HG03460 (cell line): ENCODE results near the gene POLR2F.

Source experiments
- ATAC-seq: cut with Tn5 transposase; IDR thresholded peaks from one replicate; pipeline ENCODE4 v1.9.1; 2021; ENCODE audit not compliant: unreplicated experiment

POLR2F gene

DNA sequence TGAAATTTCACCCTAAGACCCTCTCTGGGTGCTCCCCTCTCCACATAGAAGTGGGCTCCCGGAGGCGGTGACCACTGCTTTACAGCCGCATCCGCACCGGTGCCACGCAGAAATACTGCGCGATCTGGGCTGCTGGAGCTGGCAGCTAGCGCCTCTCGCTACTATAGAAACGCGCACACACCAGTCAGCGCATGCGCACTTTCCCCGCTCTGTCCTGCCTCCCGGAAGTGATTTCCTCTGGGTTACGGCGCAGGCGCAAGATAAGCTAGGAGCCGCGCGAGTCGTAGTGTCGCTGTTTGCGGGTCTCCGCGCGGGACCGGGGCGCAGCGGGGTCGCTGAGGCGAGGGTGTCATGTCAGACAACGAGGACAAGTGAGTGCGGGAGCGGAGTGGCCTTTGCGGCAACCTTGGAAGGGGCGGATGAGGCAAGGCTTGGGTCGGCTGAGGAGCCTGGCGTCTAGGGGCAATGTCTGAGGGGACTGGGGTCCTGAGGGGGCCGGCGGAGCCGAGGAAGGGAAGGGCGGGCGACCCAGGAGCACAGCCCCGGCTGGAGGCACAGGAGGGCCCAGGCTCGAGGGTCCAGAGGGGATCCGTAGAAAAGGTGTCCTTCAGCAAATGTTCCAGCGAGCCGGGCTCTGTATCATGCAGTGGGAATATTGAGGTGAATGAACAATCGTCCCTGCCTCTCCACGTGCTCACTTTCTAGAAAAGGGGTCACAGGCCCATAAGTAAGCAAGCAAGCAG lies at the start of gene POLR2F, which contains the start of gene C22orf23:
POLR2F (plus strand) TSS at position 263 of the 743 bp plus-strand sequence; CDS start at position 352, 89 bp downstream.
C22orf23 (minus strand) TSS at position 165 of the 743 bp plus-strand sequence. CDS start 452 bp downstream, outside the sequence.
- peak; percentile 81 for ATAC-seq

DNA sequence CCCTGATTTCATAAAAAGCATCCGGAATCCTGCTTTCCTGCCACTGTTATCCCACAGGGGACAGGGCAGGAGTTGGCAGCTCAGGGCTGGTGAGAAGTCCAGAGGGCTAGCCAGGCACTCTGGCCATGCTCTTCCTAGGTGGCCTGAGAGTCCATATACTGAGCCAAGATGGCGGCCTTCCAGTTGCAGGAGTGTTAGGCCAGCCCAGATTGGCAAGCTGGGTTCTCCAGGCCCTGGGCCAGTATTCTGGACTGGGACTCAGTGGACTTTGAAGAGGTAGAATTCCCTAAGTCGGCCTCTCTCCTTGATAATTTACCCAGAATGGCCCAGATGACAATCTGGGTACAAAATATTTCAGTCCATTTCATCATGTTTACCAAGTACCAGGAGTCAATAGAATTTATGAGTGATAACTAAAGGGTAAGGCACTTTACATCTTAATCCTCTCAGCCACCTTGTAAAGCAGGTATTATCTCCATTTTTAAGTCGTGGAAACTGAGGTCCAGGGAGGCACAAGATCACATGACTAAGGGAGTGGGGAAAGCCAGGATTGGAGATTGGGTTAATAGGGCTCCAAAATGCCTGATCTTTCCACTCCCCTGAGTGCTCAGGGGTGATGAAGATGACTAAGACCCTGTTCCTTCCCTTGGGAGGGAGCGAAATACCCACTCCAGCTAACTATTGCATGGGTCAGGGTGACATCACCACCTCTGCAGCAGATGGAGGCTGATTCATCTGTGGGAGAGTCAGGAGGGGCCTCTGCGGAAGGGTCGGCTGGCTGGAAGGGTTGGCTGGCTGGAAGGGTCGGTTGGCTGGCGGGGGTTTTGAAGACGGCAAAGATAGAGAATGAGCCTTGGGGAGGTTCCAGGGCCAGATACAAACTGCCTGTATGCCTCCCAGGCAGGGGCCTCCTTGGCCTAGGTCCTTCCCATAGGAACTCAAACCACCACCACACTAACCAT lies 48.6 kb upstream of the POLR2F start:
- ATAC-seq = no peak

DNA sequence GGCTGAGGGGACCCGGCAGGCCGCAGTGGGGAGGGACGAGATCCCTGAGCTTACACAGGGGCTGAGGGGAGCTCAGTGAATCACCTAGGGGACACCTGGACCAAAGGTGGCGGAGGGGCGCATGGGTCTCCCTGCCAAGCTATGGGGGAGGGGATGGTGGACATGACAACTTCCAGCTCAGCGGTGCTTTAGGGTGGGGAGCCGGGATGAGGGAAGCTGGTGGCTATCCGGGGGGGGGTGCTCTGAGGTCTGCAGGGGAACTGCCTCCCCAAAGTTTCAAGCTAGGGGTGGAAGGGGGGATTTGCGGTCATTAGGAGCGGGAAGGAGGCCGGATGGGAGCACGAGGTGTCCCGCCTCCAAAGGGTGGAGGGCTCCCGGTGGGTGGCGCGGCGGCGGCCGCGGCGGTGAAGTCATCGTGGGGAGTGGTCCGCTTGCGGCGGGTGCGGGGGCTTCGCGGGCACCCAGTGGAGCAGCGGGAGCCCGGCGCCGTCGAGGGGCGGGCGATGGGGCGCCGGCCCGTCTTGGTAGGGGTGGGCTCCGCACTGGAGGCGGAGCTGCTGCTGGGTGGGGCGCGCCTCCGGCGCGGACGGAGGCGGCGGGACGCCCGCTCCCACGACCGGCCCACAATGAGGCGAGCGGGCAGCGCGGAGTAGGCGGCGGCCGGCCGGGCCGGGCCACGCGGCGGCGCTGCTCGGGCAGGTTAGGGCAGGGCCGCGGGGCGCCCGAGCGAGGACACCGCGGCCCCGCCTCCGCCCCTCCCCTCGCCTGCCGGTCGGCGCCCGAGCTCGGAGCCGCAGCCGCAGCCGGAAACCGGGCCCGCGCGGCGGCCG lies 47.8 kb upstream of the POLR2F start, which contains the start of gene MICALL1:
MICALL1 (plus strand) TSS at position 764 of the 830 bp plus-strand sequence. CDS start 126 bp downstream, outside the sequence.
- ATAC-seq = peak; percentile 73

DNA sequence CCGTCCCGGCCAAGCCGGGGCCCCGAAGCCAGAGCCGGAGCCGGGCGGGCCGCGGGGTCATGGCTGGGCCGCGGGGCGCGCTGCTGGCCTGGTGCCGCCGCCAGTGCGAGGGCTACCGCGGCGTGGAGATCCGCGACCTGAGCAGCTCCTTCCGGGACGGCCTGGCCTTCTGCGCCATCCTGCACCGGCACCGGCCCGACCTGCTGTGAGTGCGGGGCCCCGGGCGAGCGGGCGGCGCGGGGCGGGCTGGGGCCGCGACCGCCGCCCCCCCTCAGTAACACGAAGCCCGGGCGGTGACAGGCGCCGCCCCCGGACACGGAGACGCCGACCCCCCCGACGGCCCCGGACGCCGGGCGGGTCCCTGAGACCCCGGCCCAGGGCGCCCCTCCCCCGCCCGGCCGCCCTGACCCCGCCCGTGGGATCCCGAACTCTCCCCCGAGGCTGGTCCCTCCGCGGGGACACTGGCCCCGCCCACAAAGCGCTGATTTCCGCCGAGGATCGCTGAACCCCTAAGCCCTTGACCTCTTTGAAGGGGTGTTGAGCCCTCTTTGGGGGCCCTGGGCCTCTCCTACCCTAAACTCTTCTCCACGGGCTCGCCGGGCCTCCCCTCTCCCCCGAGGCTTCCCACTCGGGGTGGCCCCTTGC lies 47.0 kb upstream of the POLR2F start:
- no peak for ATAC-seq

DNA sequence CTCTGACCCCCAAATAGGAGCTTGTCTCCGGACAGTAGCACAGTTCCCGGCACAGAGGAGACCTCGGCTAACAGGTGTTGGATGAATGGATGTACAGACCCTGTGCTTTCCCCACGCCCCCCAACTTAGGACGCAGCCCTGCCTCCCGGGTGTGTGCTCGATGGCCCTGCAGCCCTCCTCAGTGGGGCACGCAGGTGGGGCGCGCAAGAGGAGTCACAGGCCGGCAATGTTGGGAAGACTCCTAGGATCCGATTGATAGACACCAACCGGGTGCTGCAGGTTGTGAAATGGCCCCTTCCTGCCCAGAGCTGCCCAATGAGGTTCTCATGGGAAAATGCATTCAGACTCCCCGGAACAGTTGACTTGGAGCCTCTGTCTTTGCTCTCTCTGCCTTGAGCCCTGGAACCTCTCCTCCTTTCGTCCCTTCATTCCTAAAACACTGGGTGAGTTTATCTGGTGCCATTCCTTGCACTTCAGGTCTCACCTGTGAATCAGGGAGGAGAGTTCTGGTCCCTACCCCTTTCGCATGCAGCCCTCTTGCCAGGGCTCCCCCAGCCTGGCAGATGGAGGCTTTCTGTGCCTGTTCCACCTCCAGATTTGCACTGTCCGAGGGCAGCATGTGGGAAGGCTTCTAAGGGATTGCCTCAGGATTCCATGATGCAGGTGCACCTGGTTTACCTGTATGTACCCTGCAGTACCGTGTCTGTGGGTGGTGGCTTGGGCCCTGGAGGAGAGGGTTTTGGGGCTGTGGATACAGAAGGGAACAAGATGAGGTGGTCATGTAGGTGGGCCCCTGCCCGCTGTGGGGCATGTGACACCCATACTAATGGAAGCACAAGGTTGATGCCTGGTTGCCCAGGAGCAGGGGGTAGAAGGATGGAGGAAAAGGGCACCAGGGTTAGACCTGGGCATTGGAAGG lies 46.2 kb upstream of the POLR2F start:
- no peak for ATAC-seq

DNA sequence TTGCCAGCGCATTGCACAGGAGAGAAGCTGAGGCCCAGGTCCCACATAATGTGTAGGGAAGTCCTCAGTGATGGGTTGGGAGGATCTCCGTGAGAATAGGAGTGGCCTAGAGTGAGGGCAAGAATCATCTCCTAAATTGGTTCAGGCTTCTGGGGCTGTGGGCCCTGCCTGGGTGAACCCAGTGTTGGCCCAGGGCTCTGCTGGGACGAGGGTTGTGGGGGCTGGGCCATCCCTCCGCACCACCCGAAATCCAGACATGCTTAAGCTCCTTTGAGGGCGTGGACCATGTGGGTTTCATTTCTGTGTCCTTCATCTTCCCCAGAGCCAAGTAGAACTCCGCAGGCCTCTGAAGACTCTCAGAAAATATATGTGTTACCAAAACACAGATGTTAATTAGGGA lies 43.7 kb upstream of the POLR2F start:
- ATAC-seq = no peak

DNA sequence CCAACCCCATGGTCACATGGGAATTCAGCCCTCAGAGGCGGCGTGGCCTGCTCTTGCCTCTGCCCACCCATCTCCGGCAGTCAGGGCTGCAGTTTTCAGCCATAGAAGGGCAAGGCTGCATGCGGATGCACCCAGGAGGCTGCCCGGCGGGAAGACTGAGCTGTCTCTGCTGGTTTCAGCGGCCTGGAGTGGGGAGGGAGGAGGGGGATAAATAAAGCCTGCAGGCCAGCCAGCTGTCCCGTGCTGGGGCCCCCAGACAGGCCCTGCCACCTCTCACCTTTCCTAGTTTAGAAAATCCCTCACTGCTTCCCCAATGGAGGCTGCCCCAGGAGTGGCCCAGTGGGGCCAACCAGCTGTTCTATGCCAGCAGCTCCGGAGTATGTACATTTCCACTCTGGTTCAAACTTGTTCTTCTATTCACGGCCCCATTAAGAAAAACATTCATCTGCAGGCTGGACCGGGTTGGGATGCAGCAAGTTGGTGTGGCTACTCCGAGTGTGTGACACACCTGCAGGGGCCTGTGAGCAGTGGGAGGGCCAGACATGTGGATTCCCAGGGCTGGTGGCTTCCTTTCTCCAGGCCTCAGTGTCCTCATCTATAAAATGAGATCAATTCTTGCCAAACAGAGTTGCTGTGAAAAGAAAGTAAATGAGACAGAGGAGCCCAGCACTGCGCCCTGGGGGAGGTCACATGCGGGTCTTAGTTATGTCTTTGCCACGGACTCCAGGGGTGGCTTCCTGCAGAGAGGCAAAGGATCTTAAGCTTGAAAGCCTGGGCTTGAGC lies 42.4 kb upstream of the POLR2F start:
- no peak for ATAC-seq

DNA sequence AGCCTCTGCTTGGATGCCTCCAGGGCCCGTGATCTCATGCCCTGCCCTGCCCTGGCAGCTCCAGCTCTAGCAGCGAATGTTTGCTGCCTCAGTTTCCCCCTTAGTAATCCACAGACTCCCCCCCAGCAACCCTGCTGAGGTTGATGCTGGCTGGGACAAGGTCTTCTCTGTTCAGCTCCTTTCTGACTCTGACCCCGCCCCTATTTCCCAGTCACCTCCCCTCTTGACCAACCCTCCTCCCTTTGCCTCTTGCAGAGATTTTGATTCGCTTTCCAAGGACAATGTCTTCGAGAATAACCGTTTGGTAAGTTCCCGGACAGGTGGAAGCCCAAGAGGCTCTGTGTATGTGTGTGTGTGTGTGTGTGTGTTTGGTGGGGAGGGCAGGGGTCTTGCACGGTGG lies 41.8 kb upstream of the POLR2F start:
- ATAC-seq = no peak

DNA sequence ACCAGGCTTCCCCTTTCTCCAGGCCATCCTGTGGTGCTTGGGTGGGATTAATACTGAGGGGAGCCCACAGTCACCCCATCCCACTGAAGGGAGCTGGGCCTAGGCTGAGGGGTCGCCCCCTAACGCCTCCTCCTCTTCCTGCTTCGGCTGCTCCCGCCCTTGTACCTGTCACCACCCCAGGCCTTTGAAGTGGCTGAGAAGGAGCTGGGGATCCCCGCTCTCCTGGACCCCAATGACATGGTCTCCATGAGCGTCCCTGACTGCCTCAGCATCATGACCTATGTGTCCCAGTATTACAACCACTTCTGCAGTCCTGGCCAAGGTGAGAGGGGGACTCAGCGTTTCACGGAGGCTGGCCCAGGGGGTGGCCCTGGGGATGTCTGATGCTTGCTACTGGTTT lies 41.3 kb upstream of the POLR2F start:
- no peak for ATAC-seq

DNA sequence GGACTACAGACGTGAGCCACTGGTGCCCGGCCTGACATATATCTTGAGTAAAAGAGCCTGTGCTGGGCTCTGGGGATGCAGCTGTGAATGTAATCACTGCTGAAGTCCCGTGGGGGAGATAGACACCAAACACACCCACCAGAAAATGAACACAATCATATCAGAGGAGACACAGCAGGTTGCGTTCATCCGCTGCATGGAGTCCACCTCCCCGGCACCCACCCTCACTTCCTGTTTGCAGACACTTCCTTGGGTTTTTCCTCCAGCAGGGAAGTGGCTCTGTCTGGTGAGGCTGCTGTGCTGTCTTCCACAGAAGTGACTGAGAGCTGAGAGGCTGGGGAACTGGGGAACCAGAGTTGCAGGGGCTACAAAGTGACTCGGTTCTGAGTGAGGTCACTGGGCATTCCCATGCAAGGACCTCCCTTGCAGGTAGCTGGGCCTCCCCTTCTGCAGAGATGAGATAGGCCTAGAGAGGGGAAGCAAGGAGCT lies 40.2 kb upstream of the POLR2F start:
- ATAC-seq = no peak

DNA sequence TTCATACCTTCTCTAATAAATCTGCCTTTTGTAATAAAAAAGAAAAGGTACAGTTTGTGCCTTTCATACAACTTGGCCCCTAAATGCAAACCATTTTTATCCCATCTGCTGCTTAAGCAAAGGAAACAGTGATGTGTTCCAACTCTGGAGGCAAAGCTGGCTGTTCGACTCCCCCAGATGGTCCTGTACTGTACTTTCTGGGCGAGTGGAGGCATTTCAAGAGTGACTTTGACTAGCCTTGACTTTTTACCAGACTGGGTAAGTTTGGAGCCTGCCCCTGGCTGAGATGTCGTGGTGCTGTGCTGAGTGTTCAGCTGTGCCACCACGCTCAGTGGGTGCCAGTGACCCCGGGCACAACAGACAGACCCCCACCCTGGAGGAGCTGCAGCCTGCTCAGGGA lies 37.2 kb upstream of the POLR2F start:
- ATAC-seq = no peak

DNA sequence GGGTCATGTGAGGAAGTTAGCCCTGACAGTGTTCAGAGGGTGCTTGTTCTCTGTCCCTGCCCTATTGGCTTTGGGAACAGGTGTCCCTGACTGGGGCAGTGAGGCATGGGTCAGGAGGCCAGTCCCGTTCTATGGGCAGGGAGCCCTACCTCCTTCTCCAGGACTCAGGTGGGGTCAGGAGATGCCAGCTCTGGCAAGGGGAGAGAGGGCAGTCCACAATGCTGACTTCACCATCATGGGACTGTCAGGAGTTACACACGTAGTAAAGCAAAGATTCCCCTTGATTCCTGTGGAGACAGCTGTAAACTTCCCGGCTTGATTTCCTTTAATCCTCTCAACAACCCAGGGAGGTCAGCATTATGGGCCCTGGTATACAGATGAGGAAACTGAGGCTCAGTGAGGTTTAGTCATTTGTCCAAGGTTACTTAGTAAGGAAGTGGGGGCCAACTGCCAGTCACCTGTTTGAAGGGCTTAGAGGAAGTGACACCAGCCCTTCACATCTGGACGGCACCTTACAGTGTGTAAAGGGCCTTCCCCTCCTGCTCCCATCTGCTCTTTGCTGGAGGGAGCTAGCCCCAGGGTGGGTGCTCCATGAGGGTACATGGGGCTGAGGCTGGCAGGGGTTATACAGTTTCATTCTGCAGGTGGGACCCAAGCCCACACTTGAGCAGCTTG lies 35.5 kb upstream of the POLR2F start:
- no peak for ATAC-seq

DNA sequence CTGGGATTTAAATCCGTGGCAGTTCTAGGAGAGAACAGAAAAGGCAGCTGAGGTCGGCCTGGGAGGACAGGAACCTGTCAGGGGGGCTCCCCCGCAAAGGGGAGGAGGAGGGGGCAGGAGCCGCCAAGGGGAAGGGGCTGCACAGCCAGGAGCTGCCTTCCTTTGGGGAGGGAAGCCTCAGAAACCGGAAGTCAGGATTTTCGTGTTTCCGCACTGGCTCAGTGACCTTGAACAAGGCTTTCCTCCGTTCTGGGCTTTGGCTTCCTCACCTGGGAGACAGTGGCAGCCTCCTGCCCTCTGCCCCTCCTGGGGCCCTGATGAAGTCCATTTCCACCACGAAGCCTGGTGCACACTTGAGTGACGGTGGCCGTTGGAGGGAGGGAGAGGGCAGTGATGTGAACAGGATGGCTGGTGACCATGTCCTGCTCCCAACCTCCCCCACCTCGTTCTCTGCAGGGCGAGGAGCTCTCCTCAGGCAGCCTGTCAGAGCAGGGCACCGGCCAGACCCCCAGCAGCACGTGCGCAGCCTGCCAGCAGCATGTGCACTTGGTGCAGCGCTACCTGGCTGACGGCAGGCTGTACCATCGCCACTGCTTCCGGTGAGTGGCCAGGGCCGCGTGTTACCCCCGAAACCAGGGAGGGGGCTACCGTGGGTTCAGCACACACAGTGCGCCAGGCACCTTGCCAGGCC lies 34.8 kb upstream of the POLR2F start:
- ATAC-seq = no peak

DNA sequence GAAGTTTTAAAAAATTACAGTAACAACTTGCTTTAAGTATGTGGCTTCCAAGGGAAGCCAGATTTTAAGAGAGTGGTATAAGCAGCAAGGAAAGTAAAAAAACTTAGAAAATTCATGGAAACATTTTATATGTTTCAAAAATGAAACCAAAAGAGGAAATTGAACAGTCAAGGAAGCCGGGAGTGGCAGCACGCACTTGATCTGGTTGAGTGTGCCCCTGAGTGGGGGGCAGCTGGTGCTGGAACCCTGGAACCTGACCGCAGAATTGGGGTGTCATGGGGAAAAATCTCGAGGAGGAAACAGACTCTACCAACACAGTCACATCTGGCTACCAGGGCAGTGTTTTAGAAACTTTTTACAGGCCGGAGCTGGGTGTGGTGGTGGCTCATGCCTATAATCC lies 33.4 kb upstream of the POLR2F start:
- ATAC-seq = no peak

DNA sequence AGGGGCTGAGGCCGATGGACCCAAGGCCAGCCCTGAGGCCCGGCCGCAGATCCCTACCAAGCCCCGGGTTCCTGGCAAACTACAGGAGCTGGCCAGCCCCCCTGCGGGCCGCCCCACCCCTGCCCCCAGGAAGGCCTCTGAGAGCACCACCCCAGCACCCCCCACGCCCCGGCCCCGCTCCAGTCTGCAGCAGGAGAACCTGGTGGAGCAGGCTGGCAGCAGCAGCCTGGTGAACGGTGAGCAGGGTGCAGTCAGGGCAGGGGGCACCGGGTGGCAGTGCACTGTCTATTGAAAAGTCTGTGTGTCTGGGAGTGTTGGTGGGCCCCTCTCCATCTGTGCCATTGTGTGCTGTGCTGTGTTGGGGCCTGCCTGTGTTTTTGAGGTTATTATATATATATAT lies 31.3 kb upstream of the POLR2F start:
- no peak for ATAC-seq

DNA sequence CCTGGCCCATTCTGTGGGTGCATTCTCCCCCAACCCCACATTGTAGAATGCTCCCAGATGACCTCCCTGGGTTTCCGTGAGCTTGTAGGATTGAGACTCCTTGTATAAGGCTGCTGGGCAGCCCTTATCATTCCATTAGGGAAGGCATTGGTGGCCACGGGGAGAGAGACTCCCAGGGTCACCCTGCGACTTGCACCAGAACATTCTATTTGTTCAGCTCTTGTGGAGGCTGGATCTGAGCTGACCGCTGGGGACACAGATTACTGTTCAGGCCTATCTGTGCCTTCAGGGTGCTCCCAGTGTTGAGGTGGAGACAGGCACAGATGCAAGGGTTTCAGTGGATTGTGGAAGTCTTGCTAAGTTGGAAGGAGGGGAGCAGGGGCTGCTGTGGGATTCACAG lies 29.6 kb upstream of the POLR2F start:
- no peak for ATAC-seq

DNA sequence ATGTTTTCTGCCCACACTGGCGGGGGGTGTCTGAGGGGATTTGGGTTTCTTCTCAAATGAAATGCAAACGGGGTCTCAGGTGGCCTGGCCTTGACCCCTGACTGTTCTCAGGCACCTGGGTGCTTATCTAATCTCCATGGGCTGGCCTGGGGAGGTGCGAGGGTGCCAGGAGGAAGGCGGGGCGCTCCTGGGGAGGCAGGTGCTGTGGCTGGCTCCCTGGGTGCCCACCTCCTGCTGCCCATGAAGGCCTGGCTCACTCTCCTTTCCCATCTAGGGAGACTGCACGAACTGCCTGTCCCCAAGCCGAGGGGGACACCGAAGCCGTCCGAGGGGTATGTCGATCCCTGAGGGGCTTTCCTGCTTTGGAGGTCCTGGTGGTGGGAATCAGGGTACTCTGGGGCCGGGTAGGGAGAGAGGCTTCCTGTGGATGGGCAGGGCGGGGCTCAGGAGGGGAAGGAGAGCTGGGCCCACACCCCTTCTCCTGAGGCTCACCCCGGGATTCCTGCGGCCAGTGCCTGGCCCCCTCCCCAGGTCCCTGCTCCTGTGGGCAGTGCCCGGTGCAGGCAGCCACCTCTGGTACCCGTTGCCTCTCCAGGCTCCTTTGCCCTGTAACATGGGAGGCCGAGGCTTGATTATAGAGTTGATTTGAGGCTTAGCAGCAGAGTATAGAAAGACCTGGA lies 29.0 kb upstream of the POLR2F start:
- ATAC-seq = no peak
